Suprapubic skin (tissue), 4 donors: Measurements from ENCODE around the gene ZNF521.

ENCODE experiments used
- POLR2A ChIP-seq, 2 donors: fragments of 450-650 bp; IDR thresholded peaks; one replicate each; pipeline ENCODE4 v1.6.1; 2017; ENCODE audit warnings: antibody characterized with exemption in 2 of 2, mild to moderate bottlenecking in 2 of 2, moderate library complexity in 2 of 2
- POLR2AphosphoS5 ChIP-seq, 3 donors: sonication (generic); formaldehyde crosslinking; IDR thresholded peaks; one replicate each; pipeline ENCODE4 v1.6.1; 2017; ENCODE audit warnings: antibody characterized with exemption in 3 of 3
- TF ChIP-seq, protein P1 (sequence below), 2 donors: fragments of 200-600 bp in 1 of 2; fragments of 450-650 bp in 1 of 2; sonication (generic) in 1 of 2; IDR thresholded peaks; one replicate each; pipeline ENCODE4 v1.5.1; 2016 to 2019; ENCODE audit warnings: antibody characterized with exemption in 2 of 2, mild to moderate bottlenecking in 1 of 2, moderate library complexity in 1 of 2

DNA sequence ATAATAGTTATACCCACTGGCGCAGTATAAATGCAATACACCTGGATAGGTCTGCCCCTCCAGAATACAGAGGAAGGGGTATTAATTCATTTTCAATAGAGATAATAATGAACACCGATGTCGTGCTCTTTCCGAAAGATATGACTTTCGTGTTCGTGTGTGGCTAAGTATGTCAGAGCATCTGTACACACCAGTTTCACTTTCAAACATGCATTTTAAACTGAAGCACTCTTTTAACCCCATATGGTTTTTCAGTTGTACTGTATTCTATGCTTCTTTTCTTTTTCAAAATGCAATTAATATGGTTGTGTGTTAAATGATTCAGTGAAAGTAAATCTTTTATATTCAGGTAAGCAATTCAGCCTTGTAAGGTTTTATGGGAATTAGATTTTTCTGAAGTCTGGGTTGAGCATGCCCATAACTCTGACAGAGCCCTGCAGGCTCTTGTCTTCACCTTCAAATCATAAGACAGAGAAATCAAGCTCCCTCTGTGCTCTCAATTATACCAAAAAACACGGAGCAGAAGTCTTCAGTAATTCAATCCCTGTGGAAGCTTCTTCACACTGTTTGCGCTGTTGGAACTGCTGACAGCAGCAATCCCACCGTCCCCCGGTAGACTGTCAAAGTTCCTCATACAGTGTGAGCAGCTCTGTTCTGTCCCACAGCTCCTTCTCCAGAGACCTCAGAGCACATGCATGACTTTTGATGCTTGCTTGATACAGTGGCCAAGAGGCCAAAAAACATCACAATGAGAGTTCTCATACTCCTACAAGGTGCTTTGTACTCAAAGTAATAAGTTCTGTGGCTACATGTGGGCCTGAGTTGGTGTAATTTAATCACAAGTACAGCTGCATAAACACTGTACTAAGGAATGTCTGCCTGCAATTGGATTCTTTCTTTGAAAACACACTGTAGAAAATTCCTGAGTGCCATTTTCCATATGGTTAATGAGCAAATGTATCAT, 186.8 kb downstream of the ZNF521 start:
- TF ChIP-seq, protein P1, sequence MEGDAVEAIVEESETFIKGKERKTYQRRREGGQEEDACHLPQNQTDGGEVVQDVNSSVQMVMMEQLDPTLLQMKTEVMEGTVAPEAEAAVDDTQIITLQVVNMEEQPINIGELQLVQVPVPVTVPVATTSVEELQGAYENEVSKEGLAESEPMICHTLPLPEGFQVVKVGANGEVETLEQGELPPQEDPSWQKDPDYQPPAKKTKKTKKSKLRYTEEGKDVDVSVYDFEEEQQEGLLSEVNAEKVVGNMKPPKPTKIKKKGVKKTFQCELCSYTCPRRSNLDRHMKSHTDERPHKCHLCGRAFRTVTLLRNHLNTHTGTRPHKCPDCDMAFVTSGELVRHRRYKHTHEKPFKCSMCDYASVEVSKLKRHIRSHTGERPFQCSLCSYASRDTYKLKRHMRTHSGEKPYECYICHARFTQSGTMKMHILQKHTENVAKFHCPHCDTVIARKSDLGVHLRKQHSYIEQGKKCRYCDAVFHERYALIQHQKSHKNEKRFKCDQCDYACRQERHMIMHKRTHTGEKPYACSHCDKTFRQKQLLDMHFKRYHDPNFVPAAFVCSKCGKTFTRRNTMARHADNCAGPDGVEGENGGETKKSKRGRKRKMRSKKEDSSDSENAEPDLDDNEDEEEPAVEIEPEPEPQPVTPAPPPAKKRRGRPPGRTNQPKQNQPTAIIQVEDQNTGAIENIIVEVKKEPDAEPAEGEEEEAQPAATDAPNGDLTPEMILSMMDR (IDR thresholded peaks at IDR 0.05) = no peak
- TF ChIP-seq POLR2AphosphoS5 (IDR thresholded peaks at IDR 0.05) = no peak
- no peak for TF ChIP-seq POLR2A (IDR thresholded peaks at IDR 0.05)
